HepG2 (cell line): ENCODE data around the gene NFXL1. TPM values are rescaled to one million over a fixed set of nuclear protein-coding genes. Genes with fewer than 3 reads are reported as not detected.

ENCODE experiments used
- ATRX ChIP-seq: sonication (generic); formaldehyde crosslinking; IDR thresholded peaks from 2 replicates; pipeline ENCODE4 v1.4.0; 2020; ENCODE audit warnings: missing genetic modification reagents, borderline replicate concordance
- HOXD1 ChIP-seq: sonication (generic); formaldehyde crosslinking; IDR thresholded peaks from 2 replicates; pipeline ENCODE4 v1.5.0; 2020; ENCODE audit warnings: missing genetic modification reagents
- JARID2 ChIP-seq: sonication (generic); formaldehyde crosslinking; IDR thresholded peaks from 2 replicates; pipeline ENCODE4 v1.8.1; 2023; ENCODE audit warnings: missing genetic modification reagents, inconsistent platforms; ENCODE audit not compliant: insufficient replicate concordance
- KDM1A ChIP-seq: IDR thresholded peaks from 2 replicates; pipeline ENCODE4 v1.6.1; 2016; ENCODE audit warnings: missing compliant biosample characterization
- MIER3 ChIP-seq: IDR thresholded peaks from 2 replicates; pipeline ENCODE4 v1.6.1; 2016; ENCODE audit warnings: missing compliant biosample characterization, borderline replicate concordance
- MYNN ChIP-seq: sonication (generic); formaldehyde crosslinking; IDR thresholded peaks from 2 replicates; pipeline ENCODE4 v1.4.0; 2020; ENCODE audit warnings: mild to moderate bottlenecking, low read depth, missing genetic modification reagents
- NFIB ChIP-seq: sonication (generic); formaldehyde crosslinking; IDR thresholded peaks from 2 replicates; pipeline ENCODE4 v1.9.0; 2021; ENCODE audit warnings: missing genetic modification reagents, mild to moderate bottlenecking, borderline replicate concordance
- PAF1 ChIP-seq: IDR thresholded peaks from 2 replicates; pipeline ENCODE4 v1.6.1; 2016; ENCODE audit warnings: missing genetic modification reagents, missing compliant biosample characterization
- SMARCE1 ChIP-seq: fragments of 450-650 bp; IDR thresholded peaks from 2 replicates; pipeline ENCODE4 v1.6.1; 2017; ENCODE audit warnings: borderline replicate concordance
- ZFAT ChIP-seq: sonication (generic); formaldehyde crosslinking; conservative IDR thresholded peaks from 2 replicates; pipeline ENCODE4 v1.8.1; 2023; ENCODE audit warnings: missing genetic modification reagents, inconsistent platforms
- ZFP36L1 ChIP-seq: sonication (generic); formaldehyde crosslinking; IDR thresholded peaks from 2 replicates; pipeline ENCODE4 v1.8.0; 2022; ENCODE audit warnings: mild to moderate bottlenecking, missing genetic modification reagents, moderate library complexity
- ZIK1 ChIP-seq: sonication (generic); formaldehyde crosslinking; IDR thresholded peaks from 2 replicates; pipeline ENCODE4 v1.5.0; 2020; ENCODE audit warnings: mild to moderate bottlenecking, low read depth, missing genetic modification reagents, borderline replicate concordance
- ZNF180 ChIP-seq: sonication (generic); formaldehyde crosslinking; IDR thresholded peaks from 2 replicates; pipeline ENCODE4 v1.4.0; 2020; ENCODE audit warnings: low read depth, missing genetic modification reagents, borderline replicate concordance
- ZNF460 ChIP-seq: sonication (generic); formaldehyde crosslinking; IDR thresholded peaks from 2 replicates; pipeline ENCODE4 v1.5.1; 2020; ENCODE audit warnings: missing genetic modification reagents, mild to moderate bottlenecking, borderline replicate concordance
- ZNF557 ChIP-seq: sonication (generic); formaldehyde crosslinking; IDR thresholded peaks from 2 replicates; pipeline ENCODE4 v1.4.0; 2020; ENCODE audit warnings: missing genetic modification reagents
- ZNF781 ChIP-seq: sonication (generic); formaldehyde crosslinking; IDR thresholded peaks from 2 replicates; pipeline ENCODE4 v1.5.1; 2020; ENCODE audit warnings: borderline replicate concordance, mild to moderate bottlenecking, missing genetic modification reagents; ENCODE audit errors: not compliant biosample characterization
- polyA plus RNA-seq, 8 experiments: library from polyadenylated mRNA; depleted of rRNA in 3 of 8; stranded (reverse) in 7 of 8; unstranded in 1 of 8; fragments of >200 nt; fragmentation: Illumina TruSeq in 4 of 8; extraction: Trizol in 4 of 8; gene quantifications; 2 replicates each; pipeline versions ENCODE4 v1.2.1 to v1.2.3, GENCODE V29; 2011 to 2016; ENCODE audit warnings: low read depth in 4 of 8, missing spikeins in 1 of 8, mixed read lengths in 1 of 8; ENCODE audit not compliant: insufficient read depth in 1 of 8
- total RNA-seq, 5 experiments: library from RNA; depleted of rRNA; stranded (reverse); fragments of >200 nt; fragmentation: Illumina TruSeq; extraction: Trizol; gene quantifications; 2 replicates each; pipeline ENCODE4 v1.2.3, GENCODE V29; 2016; ENCODE audit warnings: low read depth in 1 of 5
- TF ChIP-seq, protein P1 (sequence below): sonication (generic); formaldehyde crosslinking; IDR thresholded peaks from 2 replicates; pipeline ENCODE4 v1.4.0; 2020; ENCODE audit warnings: missing genetic modification reagents
- TF ChIP-seq, protein P2 (sequence below): sonication (generic); formaldehyde crosslinking; IDR thresholded peaks from 2 replicates; pipeline ENCODE4 v1.4.0; 2020; ENCODE audit warnings: missing genetic modification reagents, borderline replicate concordance
- TF ChIP-seq, protein P3 (sequence below): conservative IDR thresholded peaks from 2 replicates; pipeline ENCODE4 v1.6.1; 2018; ENCODE audit warnings: missing genetic modification reagents

Gene NFXL1
- total and polyA plus RNA-seq, 2 of the 13 experiments (the other 11 are each of a cell fraction or from before 2014, with no cell fraction given) = 12.0 to 18.6 TPM

DNA sequence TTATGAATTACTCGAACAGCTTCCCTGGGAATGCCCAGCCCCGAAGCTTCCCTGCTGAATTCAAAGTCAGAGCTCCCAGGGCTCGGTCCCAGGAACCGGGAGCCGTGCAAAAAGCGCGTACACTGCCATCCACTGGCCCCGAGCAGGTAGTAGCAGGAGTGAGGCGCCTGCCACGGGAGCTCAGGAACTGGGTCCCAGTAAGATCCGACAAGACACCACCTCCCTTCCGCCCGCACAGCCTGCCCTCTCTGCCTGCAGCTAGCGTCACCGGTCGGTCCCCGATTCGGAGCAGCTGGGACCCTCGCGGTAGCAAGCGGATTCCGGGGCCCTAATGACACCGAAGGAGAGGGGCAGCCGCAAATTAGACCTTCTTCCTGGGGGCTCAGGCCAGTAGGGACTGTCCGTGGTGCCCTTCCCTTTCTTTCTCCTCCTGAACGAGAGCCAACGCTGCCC is 77.7 kb downstream of the NFXL1 start (continued):
- TF ChIP-seq, protein P1, sequence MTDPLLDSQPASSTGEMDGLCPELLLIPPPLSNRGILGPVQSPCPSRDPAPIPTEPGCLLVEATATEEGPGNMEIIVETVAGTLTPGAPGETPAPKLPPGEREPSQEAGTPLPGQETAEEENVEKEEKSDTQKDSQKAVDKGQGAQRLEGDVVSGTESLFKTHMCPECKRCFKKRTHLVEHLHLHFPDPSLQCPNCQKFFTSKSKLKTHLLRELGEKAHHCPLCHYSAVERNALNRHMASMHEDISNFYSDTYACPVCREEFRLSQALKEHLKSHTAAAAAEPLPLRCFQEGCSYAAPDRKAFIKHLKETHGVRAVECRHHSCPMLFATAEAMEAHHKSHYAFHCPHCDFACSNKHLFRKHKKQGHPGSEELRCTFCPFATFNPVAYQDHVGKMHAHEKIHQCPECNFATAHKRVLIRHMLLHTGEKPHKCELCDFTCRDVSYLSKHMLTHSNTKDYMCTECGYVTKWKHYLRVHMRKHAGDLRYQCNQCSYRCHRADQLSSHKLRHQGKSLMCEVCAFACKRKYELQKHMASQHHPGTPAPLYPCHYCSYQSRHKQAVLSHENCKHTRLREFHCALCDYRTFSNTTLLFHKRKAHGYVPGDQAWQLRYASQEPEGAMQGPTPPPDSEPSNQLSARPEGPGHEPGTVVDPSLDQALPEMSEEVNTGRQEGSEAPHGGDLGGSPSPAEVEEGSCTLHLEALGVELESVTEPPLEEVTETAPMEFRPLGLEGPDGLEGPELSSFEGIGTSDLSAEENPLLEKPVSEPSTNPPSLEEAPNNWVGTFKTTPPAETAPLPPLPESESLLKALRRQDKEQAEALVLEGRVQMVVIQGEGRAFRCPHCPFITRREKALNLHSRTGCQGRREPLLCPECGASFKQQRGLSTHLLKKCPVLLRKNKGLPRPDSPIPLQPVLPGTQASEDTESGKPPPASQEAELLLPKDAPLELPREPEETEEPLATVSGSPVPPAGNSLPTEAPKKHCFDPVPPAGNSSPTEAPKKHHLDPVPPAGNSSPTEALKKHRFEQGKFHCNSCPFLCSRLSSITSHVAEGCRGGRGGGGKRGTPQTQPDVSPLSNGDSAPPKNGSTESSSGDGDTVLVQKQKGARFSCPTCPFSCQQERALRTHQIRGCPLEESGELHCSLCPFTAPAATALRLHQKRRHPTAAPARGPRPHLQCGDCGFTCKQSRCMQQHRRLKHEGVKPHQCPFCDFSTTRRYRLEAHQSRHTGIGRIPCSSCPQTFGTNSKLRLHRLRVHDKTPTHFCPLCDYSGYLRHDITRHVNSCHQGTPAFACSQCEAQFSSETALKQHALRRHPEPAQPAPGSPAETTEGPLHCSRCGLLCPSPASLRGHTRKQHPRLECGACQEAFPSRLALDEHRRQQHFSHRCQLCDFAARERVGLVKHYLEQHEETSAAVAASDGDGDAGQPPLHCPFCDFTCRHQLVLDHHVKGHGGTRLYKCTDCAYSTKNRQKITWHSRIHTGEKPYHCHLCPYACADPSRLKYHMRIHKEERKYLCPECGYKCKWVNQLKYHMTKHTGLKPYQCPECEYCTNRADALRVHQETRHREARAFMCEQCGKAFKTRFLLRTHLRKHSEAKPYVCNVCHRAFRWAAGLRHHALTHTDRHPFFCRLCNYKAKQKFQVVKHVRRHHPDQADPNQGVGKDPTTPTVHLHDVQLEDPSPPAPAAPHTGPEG (CRISPR knock-in tag) = no peak
- no peak for TF ChIP-seq MIER3 (CRISPR knock-in tag)
- TF ChIP-seq KDM1A (CRISPR knock-in tag) = no peak
- TF ChIP-seq, protein P2, sequence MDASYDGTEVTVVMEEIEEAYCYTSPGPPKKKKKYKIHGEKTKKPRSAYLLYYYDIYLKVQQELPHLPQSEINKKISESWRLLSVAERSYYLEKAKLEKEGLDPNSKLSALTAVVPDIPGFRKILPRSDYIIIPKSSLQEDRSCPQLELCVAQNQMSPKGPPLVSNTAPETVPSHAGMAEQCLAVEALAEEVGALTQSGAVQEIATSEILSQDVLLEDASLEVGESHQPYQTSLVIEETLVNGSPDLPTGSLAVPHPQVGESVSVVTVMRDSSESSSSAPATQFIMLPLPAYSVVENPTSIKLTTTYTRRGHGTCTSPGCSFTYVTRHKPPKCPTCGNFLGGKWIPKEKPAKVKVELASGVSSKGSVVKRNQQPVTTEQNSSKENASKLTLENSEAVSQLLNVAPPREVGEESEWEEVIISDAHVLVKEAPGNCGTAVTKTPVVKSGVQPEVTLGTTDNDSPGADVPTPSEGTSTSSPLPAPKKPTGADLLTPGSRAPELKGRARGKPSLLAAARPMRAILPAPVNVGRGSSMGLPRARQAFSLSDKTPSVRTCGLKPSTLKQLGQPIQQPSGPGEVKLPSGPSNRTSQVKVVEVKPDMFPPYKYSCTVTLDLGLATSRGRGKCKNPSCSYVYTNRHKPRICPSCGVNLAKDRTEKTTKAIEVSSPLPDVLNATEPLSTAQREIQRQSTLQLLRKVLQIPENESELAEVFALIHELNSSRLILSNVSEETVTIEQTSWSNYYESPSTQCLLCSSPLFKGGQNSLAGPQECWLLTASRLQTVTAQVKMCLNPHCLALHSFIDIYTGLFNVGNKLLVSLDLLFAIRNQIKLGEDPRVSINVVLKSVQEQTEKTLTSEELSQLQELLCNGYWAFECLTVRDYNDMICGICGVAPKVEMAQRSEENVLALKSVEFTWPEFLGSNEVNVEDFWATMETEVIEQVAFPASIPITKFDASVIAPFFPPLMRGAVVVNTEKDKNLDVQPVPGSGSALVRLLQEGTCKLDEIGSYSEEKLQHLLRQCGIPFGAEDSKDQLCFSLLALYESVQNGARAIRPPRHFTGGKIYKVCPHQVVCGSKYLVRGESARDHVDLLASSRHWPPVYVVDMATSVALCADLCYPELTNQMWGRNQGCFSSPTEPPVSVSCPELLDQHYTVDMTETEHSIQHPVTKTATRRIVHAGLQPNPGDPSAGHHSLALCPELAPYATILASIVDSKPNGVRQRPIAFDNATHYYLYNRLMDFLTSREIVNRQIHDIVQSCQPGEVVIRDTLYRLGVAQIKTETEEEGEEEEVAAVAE = no peak
- no peak for TF ChIP-seq JARID2 (CRISPR knock-in tag)
- TF ChIP-seq ZFP36L1 (CRISPR knock-in tag) = no peak
- peak; percentile 63; the same call in 1 of the 2 replicates for TF ChIP-seq ZNF557 (CRISPR knock-in tag)
- no peak for TF ChIP-seq ATRX (CRISPR knock-in tag)
- no peak for TF ChIP-seq PAF1 (CRISPR knock-in tag)
- no peak for TF ChIP-seq ZFAT (CRISPR knock-in tag)
- no peak for TF ChIP-seq ZNF180 (CRISPR knock-in tag)
- TF ChIP-seq MYNN = no peak
- TF ChIP-seq SMARCE1 = no peak
- TF ChIP-seq ZIK1 (CRISPR knock-in tag) = no peak
- TF ChIP-seq HOXD1 (CRISPR knock-in tag) = no peak
- TF ChIP-seq, protein P3, sequence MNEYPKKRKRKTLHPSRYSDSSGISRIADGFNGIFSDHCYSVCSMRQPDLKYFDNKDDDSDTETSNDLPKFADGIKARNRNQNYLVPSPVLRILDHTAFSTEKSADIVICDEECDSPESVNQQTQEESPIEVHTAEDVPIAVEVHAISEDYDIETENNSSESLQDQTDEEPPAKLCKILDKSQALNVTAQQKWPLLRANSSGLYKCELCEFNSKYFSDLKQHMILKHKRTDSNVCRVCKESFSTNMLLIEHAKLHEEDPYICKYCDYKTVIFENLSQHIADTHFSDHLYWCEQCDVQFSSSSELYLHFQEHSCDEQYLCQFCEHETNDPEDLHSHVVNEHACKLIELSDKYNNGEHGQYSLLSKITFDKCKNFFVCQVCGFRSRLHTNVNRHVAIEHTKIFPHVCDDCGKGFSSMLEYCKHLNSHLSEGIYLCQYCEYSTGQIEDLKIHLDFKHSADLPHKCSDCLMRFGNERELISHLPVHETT (CRISPR knock-in tag) = no peak
- no peak for TF ChIP-seq ZNF460 (CRISPR knock-in tag)
- TF ChIP-seq NFIB = no peak
- no peak for TF ChIP-seq ZNF781 (CRISPR knock-in tag)
